Sigmoid colon (tissue), 3 donors: ENCODE measurements around the gene MYL9.
"Not testable (repeated sequence)": the region's sequence is repeated elsewhere in the genome, so short reads cannot be mapped to it uniquely, and the experiment has no call there.

Experiments
- CTCF ChIP-seq, 4 experiments: fragments of 450-650 bp in 3 of 4; fragments of 200-600 bp in 1 of 4; IDR thresholded peaks; one replicate each; pipeline ENCODE4 v1.5.1; 2016 to 2019; ENCODE audit warnings: antibody characterized with exemption in 4 of 4, mild to moderate bottlenecking in 3 of 4, moderate library complexity in 2 of 4
- POLR2A ChIP-seq, 2 donors: fragments of 450-650 bp; IDR thresholded peaks; one replicate each; pipeline ENCODE4 v1.6.1; 2016; ENCODE audit warnings: antibody characterized with exemption in 2 of 2, mild to moderate bottlenecking in 2 of 2, moderate library complexity in 2 of 2

GRCh38 chr20:36564726-36565121 lies 23.4 kb downstream of the MYL9 start:
- not testable (repeated sequence) for TF ChIP-seq CTCF, POLR2A (IDR thresholded peaks at IDR 0.05)
